Breast epithelium (tissue), 3 donors: ENCODE measurements around the gene TRPV4.

Experiments used
- CTCF ChIP-seq, 3 donors: fragments of 450-650 bp; IDR thresholded peaks; one replicate each; pipeline ENCODE4 v1.5.1; 2016 to 2017; ENCODE audit warnings: antibody characterized with exemption in 3 of 3, mild to moderate bottlenecking in 3 of 3, moderate library complexity in 3 of 3
- POLR2A ChIP-seq: fragments of 450-650 bp; IDR thresholded peaks from one replicate; pipeline ENCODE4 v1.6.1; 2016; ENCODE audit warnings: antibody characterized with exemption, mild to moderate bottlenecking, moderate library complexity
- POLR2AphosphoS5 ChIP-seq, 3 donors: sonication (generic); formaldehyde crosslinking; IDR thresholded peaks; one replicate each; pipeline ENCODE4 v1.6.1; 2017; ENCODE audit warnings: antibody characterized with exemption in 3 of 3

- TF ChIP-seq CTCF (IDR thresholded peaks at IDR 0.05) = no peak
- TF ChIP-seq POLR2A = no peak
- TF ChIP-seq POLR2AphosphoS5 (IDR thresholded peaks at IDR 0.05) = no peak
These were observed 1.3 kb downstream of the TRPV4 start for GRCh38 chr12:109831929-109832328.
